Suprapubic skin (tissue), 4 donors: ENCODE results near the gene RNF34. TPM values are rescaled to one million over a fixed set of nuclear protein-coding genes. Genes with fewer than 3 reads are reported as not detected.

Experiments used
- DNase-seq, 2 donors: peaks; one replicate each; pipeline ENCODE4 v3.0.0-alpha.2; 2019; ENCODE audit warnings: low spot score in 2 of 2
- H3K27ac ChIP-seq: fragments of 200-600 bp; sonication (generic); one replicate; pipeline ENCODE4 v1.5.1; 2019
- H3K27me3 ChIP-seq: fragments of 200-600 bp; sonication (generic); one replicate; pipeline ENCODE4 v1.5.1; 2019
- H3K36me3 ChIP-seq: fragments of 200-600 bp; sonication (generic); one replicate; pipeline ENCODE4 v1.5.1; 2019
- H3K4me1 ChIP-seq: fragments of 200-600 bp; sonication (generic); one replicate; pipeline ENCODE4 v1.5.1; 2019
- H3K4me3 ChIP-seq: fragments of 200-600 bp; sonication (generic); one replicate; pipeline ENCODE4 v1.5.1; 2019; ENCODE audit warnings: mild to moderate bottlenecking
- H3K9me3 ChIP-seq: fragments of 200-600 bp; sonication (generic); one replicate; pipeline ENCODE4 v1.5.1; 2019
- EP300 ChIP-seq: sonication (generic); formaldehyde crosslinking; IDR thresholded peaks from one replicate; pipeline ENCODE4 v1.6.1; 2017; ENCODE audit warnings: antibody characterized with exemption
- POLR2A ChIP-seq, 2 donors: fragments of 450-650 bp; IDR thresholded peaks; one replicate each; pipeline ENCODE4 v1.6.1; 2017; ENCODE audit warnings: antibody characterized with exemption in 2 of 2, mild to moderate bottlenecking in 2 of 2, moderate library complexity in 2 of 2
- POLR2AphosphoS5 ChIP-seq, 3 donors: sonication (generic); formaldehyde crosslinking; IDR thresholded peaks; one replicate each; pipeline ENCODE4 v1.6.1; 2017; ENCODE audit warnings: antibody characterized with exemption in 3 of 3
- WGBS: methylation state at CpG from one replicate; pipeline ENCODE4 v1.1.5; 2018; 5-methylcytosine and 5-hydroxymethylcytosine counted together
- total RNA-seq, 4 donors: library from RNA; depleted of rRNA; stranded (reverse); fragments of >200 nt; gene quantifications; one replicate each; pipeline ENCODE4 v1.1.0, GENCODE V29; 2016
- TF ChIP-seq, protein P1 (sequence below), 2 donors: fragments of 200-600 bp in 1 of 2; fragments of 450-650 bp in 1 of 2; sonication (generic) in 1 of 2; IDR thresholded peaks; one replicate each; pipeline ENCODE4 v1.5.1; 2016 to 2019; ENCODE audit warnings: antibody characterized with exemption in 2 of 2, mild to moderate bottlenecking in 1 of 2, moderate library complexity in 1 of 2

RNF34 gene
- total RNA-seq, 4 donors from 2014 or later, result 14.6 to 40.3 (median 30.4) TPM

DNA sequence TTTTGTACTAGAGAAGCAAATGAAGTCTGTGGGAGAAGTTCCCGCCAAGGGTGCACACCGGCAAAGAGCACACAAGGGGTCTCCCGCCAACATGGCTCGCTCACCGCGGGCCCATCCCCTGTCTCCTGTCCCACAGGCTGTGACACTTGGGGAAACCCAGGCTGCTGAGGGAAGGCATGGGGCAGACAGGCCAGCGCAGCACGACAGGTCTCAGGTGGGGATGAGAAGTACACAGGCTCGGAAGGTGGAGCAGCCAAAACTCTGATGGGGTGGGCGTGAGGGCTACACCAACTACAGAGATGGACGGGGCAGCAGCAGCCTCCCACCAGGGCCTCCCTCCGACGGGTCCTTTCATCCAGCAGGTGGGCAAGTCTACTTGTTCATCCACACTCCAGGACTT, 64.4 kb downstream of the RNF34 start:
- TF ChIP-seq, protein P1, sequence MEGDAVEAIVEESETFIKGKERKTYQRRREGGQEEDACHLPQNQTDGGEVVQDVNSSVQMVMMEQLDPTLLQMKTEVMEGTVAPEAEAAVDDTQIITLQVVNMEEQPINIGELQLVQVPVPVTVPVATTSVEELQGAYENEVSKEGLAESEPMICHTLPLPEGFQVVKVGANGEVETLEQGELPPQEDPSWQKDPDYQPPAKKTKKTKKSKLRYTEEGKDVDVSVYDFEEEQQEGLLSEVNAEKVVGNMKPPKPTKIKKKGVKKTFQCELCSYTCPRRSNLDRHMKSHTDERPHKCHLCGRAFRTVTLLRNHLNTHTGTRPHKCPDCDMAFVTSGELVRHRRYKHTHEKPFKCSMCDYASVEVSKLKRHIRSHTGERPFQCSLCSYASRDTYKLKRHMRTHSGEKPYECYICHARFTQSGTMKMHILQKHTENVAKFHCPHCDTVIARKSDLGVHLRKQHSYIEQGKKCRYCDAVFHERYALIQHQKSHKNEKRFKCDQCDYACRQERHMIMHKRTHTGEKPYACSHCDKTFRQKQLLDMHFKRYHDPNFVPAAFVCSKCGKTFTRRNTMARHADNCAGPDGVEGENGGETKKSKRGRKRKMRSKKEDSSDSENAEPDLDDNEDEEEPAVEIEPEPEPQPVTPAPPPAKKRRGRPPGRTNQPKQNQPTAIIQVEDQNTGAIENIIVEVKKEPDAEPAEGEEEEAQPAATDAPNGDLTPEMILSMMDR (IDR thresholded peaks at IDR 0.05), result no peak
- TF ChIP-seq POLR2AphosphoS5 (IDR thresholded peaks at IDR 0.05) (no peak), POLR2A (IDR thresholded peaks at IDR 0.05) (no peak), EP300 (no peak)
- Histone ChIP-seq H3K36me3 (no peaks in the 10 kb centered on the region), H3K27me3 (no peaks in the 10 kb centered on the region), H3K4me1 (peaks cover 21% of the 10 kb centered on the region), H3K9me3 (no peaks in the 10 kb centered on the region), H3K27ac (no peak overlapping the region), H3K4me3 (no peak overlapping the region)
- 97% methylated on average over 12 of the region's 13 CpGs for WGBS
- DNase-seq, result no peak

DNA sequence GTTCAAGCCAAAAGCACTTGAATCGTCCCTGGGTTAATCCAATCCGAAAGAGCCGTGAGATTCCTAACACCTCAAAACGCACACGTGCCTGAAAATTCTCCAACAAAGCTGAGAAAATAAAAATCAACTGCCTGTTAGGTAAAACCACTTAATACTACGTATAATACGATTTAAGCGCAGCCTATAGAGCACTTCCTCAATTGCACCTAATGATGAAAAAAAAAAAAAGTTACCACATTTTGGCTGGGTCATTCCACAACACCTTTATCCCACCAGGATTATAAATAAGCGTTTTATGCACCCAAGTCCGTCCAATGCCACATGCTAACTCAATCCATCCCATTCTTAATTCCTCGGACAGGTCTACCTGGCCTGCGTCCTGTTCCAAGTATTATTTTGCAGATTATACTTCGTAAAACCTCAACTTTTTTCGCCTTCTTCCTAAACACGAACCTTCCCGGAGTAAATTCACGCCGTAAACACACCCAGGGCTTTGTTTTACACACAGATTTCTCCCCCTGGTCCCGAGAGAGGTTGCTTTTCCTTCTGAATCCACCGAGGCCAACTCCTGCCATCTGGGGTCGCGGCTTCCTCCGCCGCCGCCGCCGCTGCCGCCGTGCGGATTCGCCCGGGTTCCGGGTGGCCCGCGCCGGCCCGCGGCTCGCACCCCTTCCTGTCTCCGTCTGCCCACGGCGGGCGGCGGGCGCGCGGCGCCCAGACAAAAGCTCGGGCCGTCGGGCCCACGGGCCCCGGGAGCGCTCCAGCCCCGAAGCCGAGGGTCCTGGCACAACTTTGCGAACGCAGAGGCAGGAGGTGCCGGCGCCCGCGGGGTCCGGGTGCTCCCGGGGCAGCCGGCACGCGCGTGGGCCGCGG, 66.2 kb downstream of the RNF34 start:
- WGBS, result 15% methylated on average over 41 of the region's 70 CpGs
- Histone ChIP-seq H3K27me3 (no peaks in the 10 kb centered on the region), H3K36me3 (no peaks in the 10 kb centered on the region), H3K4me1 (peaks cover 21% of the 10 kb centered on the region), H3K9me3 (no peaks in the 10 kb centered on the region), H3K27ac (peak overlapping the region; percentile 83), H3K4me3 (peak overlapping the region; percentile 77)
- TF ChIP-seq, protein P1 (IDR thresholded peaks at IDR 0.05), result no peak
- no peak for TF ChIP-seq POLR2A (IDR thresholded peaks at IDR 0.05)
- TF ChIP-seq POLR2AphosphoS5 (IDR thresholded peaks at IDR 0.05), result no peak
- TF ChIP-seq EP300, result no peak
- no peak for DNase-seq

DNA sequence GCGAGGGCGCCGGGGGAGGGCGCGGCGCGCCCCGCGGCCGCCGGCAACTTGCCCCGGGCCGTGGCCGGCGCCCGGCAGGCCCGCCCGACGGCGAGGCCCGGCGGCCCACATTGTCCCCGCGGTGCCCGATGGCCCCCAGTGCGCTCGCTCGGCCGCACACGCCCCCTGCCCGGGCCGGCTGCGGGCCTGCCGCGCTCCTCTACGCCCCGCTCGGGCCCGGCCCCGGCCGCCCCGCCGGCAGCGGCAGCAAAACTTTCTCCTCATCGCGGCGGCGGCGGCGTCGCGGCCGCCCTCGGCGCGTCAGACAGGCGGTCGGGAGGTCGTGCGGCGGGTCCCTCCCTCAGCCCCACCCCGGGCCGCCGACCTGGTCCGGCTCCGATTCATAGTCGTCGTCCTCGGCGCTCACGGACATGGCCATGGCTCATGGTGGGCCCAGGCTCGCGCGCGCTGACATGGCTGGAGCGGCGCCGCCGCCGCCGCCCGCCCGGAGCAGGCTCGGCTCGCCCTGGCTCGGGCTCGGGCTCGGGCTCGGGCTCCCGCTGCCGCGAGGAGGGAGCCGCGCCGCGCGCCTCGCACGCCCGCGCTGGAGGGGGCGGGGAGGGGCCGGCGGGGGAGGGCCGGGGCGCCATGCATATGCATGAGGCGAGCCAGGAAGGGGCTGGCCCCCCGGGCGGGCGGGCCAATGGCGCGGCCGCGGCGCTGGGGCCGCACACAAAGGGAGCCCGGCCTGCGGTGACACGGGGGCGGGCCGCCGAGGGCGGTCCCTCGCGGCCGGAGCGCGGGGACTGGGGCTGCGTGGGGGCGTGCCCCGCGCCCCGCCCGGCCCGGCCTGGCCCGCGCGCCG, 67.1 kb downstream of the RNF34 start:
- no peaks in the 10 kb centered on the region for H3K36me3 ChIP-seq
- peaks cover 21% of the 10 kb centered on the region for H3K4me1 ChIP-seq
- peak overlapping the region; percentile 83 for H3K27ac ChIP-seq
- H3K9me3 ChIP-seq, result no peaks in the 10 kb centered on the region
- DNase-seq, result peak; percentile 89 to 90
- H3K27me3 ChIP-seq, result no peaks in the 10 kb centered on the region
- WGBS, result no CpG with 5 or more reads among the region's 139 CpGs
- TF ChIP-seq, protein P1 (IDR thresholded peaks at IDR 0.05), result no peak
- TF ChIP-seq POLR2AphosphoS5 (IDR thresholded peaks at IDR 0.05) (no peak), EP300 (no peak), POLR2A (IDR thresholded peaks at IDR 0.05) (peak; percentile 27 to 34)
- peak overlapping the region; percentile 77 for H3K4me3 ChIP-seq

DNA sequence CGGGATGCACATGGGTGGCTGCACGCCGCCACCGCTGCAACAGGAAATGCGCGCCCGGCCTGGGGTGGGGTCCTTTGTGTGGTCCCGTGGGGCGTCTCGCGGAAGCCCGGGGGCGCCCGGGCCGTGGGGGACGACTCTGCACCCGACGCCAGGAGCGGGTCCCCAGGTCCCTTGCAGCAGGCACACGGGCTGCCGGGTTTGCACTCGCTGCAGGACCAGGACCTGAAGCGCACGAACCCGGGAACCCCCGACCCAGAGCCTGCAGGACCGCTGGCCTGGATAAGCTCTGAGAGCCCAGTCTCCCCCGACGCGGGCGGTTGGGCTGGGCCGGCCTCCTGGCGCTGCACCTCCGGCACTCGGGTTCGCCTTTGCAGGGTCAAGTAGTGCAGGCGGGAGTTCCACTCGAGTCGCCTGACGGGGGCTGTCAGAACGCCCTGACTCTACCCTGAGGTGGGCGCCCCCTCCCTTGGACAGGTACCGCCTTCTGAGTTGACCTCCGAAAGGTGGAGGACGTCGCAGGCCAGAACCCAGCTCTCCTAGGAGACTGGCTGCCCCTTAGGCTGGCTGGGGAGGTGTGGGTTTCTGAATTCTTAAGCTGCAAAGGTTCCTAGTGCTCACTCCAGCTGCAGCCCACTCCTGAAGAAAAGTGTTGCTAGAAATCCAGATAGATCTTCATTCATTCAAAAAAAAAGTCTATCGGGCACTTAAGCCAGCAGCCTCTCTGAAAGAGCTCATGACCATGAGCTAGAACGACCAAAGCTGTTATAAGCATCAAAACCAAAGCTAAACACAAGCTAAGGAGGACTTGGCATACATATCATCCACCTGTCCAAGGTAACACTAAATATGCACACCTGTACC, 68.0 kb downstream of the RNF34 start:
- 12% methylated on average over 5 of the region's 48 CpGs for WGBS
- TF ChIP-seq POLR2AphosphoS5 (IDR thresholded peaks at IDR 0.05) (no peak), POLR2A (IDR thresholded peaks at IDR 0.05) (no peak), EP300 (no peak)
- TF ChIP-seq, protein P1 (IDR thresholded peaks at IDR 0.05), result no peak
- Histone ChIP-seq H3K9me3 (no peaks in the 10 kb centered on the region), H3K27ac (peak overlapping the region; percentile 59), H3K4me1 (peaks cover 21% of the 10 kb centered on the region), H3K36me3 (no peaks in the 10 kb centered on the region), H3K27me3 (no peaks in the 10 kb centered on the region), H3K4me3 (peak overlapping the region; percentile 77)
- peak in 1 of 2 donors; percentile 81 for DNase-seq
